Measurements from ENCODE around the gene PTER.

PTER gene

DNA sequence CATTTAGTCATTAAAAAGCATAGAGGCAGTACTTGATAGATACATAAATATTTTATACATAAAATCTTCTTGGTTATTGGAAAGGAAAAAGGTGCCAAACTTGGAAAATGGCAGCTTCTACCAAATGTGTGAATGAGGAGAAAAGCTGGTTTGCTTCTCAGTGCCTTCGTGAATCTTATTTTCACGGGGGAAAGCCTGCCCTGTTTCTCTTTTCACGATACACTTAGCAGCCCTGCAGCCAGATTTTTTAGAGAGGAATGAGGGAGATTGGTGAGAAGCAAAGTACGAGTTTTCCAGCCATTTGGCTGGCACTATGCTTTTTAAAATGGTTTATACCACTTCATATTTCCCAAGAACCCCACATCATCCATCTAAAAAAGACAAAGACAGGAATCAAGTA, 107.8 kb downstream of the PTER start:
- no peak for DNase-seq (ENCODE audit: low read depth)

DNA sequence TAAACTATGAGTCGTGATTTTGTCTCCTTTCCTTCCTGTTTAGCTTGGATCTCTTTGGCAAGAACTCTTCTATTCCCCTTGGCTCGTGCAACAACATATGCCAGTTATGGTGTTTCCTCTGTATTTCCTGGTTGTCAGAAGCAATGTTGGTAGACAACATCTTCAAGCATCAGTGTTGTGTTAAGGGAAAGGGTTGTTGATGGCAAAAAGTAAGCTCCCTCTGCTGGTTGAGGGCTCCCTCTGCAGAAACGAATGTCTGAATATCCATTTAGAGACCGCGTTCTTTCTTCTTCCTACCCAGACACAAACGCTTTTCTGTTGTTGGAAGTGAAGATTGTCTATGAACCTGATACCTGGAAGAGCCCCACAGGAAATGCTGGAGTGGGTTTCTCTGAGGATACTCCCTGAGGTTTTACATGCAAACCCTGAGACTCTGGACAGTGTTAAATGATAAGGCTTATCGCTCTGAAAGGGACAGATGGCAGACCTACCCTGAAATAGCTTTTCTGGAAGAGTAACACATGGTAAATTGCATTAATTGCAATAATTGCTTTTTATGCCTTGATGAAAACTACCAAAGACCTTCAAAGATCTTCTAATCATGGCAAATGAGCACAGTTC, 108.4 kb downstream of the PTER start:
- DNase-seq (ENCODE audit: low read depth) = no peak

DNA sequence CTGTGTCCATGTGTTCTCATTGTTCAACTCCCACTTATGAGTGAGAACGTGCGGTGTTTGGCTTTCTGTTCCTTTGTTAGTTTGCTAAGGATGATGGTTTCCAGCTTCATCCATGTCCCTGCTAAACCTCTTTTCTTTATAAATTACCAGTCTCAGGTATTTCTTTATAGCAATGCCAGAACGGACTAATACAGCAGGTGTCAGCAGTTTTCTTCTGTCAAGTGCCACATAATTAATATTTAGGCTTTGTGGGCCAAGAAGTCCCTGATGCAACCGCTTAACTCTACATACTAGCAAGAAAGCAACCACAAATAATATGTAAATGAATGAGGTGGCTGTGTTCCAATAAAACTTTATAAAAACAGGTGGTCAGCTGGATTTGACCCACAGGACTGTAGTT, 111.2 kb downstream of the PTER start:
- no peak for DNase-seq (ENCODE audit: low read depth)

DNA sequence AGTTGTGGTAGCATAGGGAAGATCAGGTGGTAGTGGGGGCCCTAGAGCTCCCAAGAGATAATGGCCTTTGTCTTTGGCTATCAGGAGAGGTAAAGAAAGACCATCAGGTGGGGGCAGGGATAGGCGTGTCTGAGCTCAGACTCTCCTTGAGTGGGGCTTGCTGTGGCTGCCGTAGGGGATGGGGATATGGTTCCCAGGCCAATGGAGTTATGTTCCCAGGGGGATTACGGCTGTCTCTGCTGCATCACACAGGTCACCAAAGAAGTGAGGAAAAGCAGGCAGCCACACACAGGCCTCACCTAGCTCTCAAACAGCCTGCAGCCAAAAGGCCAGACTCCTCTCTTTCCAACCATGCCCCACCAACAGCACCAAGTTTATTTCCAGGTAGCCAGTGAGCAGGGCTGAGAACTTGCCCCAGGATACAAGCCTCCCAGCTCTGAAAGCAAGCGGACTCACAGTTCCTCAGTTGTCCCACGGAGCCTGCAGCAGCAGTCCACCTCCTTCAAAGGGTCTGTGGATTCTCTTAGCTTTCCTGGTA, 122.5 kb downstream of the PTER start:
- no peak for DNase-seq (ENCODE audit: low read depth)

DNA sequence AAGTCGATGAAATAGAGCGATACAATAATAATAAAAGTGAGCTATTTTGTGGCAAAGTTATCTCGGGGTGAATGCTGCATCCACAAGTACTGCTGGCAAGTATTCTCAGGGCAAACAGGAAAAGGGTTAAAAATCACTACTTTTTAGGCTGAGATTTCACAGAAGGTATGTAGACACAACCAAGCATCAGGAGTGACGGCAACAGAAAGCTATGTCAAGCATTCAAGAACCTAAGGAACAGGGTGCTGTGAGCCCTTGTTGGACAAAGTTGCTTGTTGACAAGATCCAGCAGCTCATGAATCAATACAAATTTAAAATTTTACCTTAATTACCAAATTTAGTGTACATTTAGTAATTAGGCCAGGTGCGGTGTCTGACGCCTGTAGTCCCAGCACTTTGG, 126.1 kb downstream of the PTER start:
- no peak for DNase-seq (ENCODE audit: low read depth)

Data from HS-5 (cell line).